Measurements from ENCODE around the gene SEMA7A. TPM values are rescaled to one million over a fixed set of nuclear protein-coding genes. Genes with fewer than 3 reads are reported as not detected.

Gene SEMA7A
- total and polyA plus RNA-seq, 2 experiments from 2014 or later: 2.4 to 9.5 TPM

- Histone ChIP-seq H3K4me1 (ENCODE audit: insufficient read depth) (no peaks in the 10 kb centered on the region), H3K9me2 (replicated peaks; ENCODE audit: insufficient read depth) (no peaks in the 10 kb centered on the region), H3K4me2 (no peak overlapping the region), H3K27ac (no peak overlapping the region), H3K4me3 (no peak overlapping the region), H3K79me2 (peaks cover 22% of the 10 kb centered on the region), H4K20me1 (ENCODE audit: insufficient read depth, poor library complexity, severe bottlenecking) (no peaks in the 10 kb centered on the region), H2AFZ (no peak overlapping the region), H3K36me3 (replicated peaks; ENCODE audit: insufficient read depth, low read depth) (no peaks in the 10 kb centered on the region), H3K9me3 (ENCODE audit: low read depth) (no peaks in the 10 kb centered on the region), H3K27me3 (no peaks in the 10 kb centered on the region)
- 100% methylated on average over 2 of the region's 2 CpGs for whole genome bisulfite sequencing (ENCODE audit: low lambda C conversion rate, missing lambda C conversion rate)
- DNase-seq (ENCODE audit: low spot score): no peak
- TF ChIP-seq EZH2phosphoT487 (IDR thresholded peaks at IDR 0.05; ENCODE audit: low read depth, severe bottlenecking, unreplicated experiment) (no peak), EZH2 (IDR thresholded peaks at IDR 0.05; ENCODE audit: borderline replicate concordance) (no peak)
- TF ChIP-seq, protein P1, sequence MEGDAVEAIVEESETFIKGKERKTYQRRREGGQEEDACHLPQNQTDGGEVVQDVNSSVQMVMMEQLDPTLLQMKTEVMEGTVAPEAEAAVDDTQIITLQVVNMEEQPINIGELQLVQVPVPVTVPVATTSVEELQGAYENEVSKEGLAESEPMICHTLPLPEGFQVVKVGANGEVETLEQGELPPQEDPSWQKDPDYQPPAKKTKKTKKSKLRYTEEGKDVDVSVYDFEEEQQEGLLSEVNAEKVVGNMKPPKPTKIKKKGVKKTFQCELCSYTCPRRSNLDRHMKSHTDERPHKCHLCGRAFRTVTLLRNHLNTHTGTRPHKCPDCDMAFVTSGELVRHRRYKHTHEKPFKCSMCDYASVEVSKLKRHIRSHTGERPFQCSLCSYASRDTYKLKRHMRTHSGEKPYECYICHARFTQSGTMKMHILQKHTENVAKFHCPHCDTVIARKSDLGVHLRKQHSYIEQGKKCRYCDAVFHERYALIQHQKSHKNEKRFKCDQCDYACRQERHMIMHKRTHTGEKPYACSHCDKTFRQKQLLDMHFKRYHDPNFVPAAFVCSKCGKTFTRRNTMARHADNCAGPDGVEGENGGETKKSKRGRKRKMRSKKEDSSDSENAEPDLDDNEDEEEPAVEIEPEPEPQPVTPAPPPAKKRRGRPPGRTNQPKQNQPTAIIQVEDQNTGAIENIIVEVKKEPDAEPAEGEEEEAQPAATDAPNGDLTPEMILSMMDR (IDR thresholded peaks at IDR 0.05; ENCODE audit: poor library complexity): no peak
Measured at GRCh38 chr15:74464897-74465296, 31.1 kb upstream of the SEMA7A start.

DNA sequence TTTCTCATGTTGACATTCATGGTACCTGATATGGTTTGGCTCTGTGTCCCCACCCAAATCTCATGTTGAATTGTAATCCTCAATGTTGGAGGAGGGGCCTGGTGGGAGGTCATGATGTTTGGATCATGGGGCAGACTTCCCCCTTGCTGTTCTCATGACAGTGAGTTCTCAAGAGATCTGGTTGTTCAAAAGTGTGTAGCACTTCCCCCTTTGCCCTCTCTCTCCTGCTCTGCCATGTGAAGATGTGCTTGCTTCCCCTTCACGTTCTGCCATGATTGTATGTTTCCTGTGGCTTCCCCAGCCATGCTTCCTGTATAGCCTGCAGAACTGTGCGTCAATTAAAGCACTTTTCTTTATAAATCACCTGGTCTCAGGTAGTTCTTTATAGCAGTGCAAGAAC, 30.5 kb upstream of the SEMA7A start:
- Histone ChIP-seq H3K4me2 (no peak overlapping the region), H3K27me3 (no peaks in the 10 kb centered on the region), H3K9me2 (replicated peaks; ENCODE audit: insufficient read depth) (no peaks in the 10 kb centered on the region), H4K20me1 (ENCODE audit: insufficient read depth, poor library complexity, severe bottlenecking) (no peaks in the 10 kb centered on the region), H3K9me3 (ENCODE audit: low read depth) (no peaks in the 10 kb centered on the region), H3K36me3 (replicated peaks; ENCODE audit: insufficient read depth, low read depth) (no peaks in the 10 kb centered on the region), H3K4me3 (no peak overlapping the region), H3K4me1 (ENCODE audit: insufficient read depth) (no peaks in the 10 kb centered on the region), H2AFZ (no peak overlapping the region), H3K79me2 (peaks cover 25% of the 10 kb centered on the region), H3K27ac (no peak overlapping the region)
- WGBS (ENCODE audit: low lambda C conversion rate, missing lambda C conversion rate): 91% methylated on average over 2 of the region's 2 CpGs
- DNase-seq (ENCODE audit: low spot score): no peak
- TF ChIP-seq, protein P1 (IDR thresholded peaks at IDR 0.05; ENCODE audit: poor library complexity): no peak
- TF ChIP-seq EZH2 (IDR thresholded peaks at IDR 0.05; ENCODE audit: borderline replicate concordance) (no peak), EZH2phosphoT487 (IDR thresholded peaks at IDR 0.05; ENCODE audit: low read depth, severe bottlenecking, unreplicated experiment) (no peak)

- no peaks in the 10 kb centered on the region for H4K20me1 ChIP-seq (ENCODE audit: insufficient read depth, poor library complexity, severe bottlenecking)
- H3K4me2 ChIP-seq: no peak overlapping the region
- no peaks in the 10 kb centered on the region for H3K9me3 ChIP-seq (ENCODE audit: low read depth)
- H3K79me2 ChIP-seq: peaks cover 25% of the 10 kb centered on the region
- no peaks in the 10 kb centered on the region for H3K27me3 ChIP-seq
- H3K9me2 ChIP-seq (replicated peaks; ENCODE audit: insufficient read depth): no peaks in the 10 kb centered on the region
- DNase-seq (ENCODE audit: low spot score): no peak
- H3K4me3 ChIP-seq: no peak overlapping the region
- H3K4me1 ChIP-seq (ENCODE audit: insufficient read depth): no peaks in the 10 kb centered on the region
- TF ChIP-seq EZH2phosphoT487 (IDR thresholded peaks at IDR 0.05; ENCODE audit: low read depth, severe bottlenecking, unreplicated experiment) (no peak), EZH2 (IDR thresholded peaks at IDR 0.05; ENCODE audit: borderline replicate concordance) (no peak)
- TF ChIP-seq, protein P1 (IDR thresholded peaks at IDR 0.05; ENCODE audit: poor library complexity): no peak
- H2AFZ ChIP-seq: no peak overlapping the region
- no peaks in the 10 kb centered on the region for H3K36me3 ChIP-seq (replicated peaks; ENCODE audit: insufficient read depth, low read depth)
- no peak overlapping the region for H3K27ac ChIP-seq
Measured at GRCh38 chr15:74463634-74464033, 29.9 kb upstream of the SEMA7A start.

Data from hepatocyte (in vitro differentiated cells).